Muscle of back (tissue), 11 donors: ENCODE data around the gene PTPRD. TPM values are rescaled to one million over a fixed set of nuclear protein-coding genes. Genes with fewer than 3 reads are reported as not detected.
A peak's percentile ranks its signal among the peaks of the same experiment; 100 is the strongest.
"Not testable (repeated sequence)": the region's sequence is repeated elsewhere in the genome, so short reads cannot be mapped to it uniquely, and the experiment has no call there.

Experiments
- DNase-seq, 3 donors: peaks; one replicate each; pipeline versions ENCODE4 v3.0.0 to v3.0.0-alpha.2; 2013
- polyA plus RNA-seq, 10 donors: library from polyadenylated mRNA; unstranded; fragments of 120-200 nt; gene quantifications; one replicate each; pipeline ENCODE4 v1.2.1, GENCODE V29; 2013; ENCODE audit not compliant: insufficient read length in 10 of 10

The PTPRD gene
- polyA plus RNA-seq, 10 donors, result 51.8 to 95.1 (median 75.6) TPM

GRCh38 chr9:8726692-8727091, 1886.1 kb downstream of the PTPRD start:
- DNase-seq, result no peak

- DNase-seq, result no peak
Measured at GRCh38 chr9:8725635-8726034, 1887.2 kb downstream of the PTPRD start.

GRCh38 chr9:8724284-8725018, 1888.4 kb downstream of the PTPRD start:
- no peak for DNase-seq

GRCh38 chr9:8723195-8723594, 1889.6 kb downstream of the PTPRD start:
- DNase-seq, result no peak

GRCh38 chr9:8719833-8720486, 1892.8 kb downstream of the PTPRD start:
- no peak for DNase-seq

GRCh38 chr9:8718121-8718725, 1894.6 kb downstream of the PTPRD start:
- peak in 1 of 3 donors; percentile 74 for DNase-seq

GRCh38 chr9:8717146-8717545, 1895.7 kb downstream of the PTPRD start:
- DNase-seq, result no peak

GRCh38 chr9:8715788-8716187, 1897.0 kb downstream of the PTPRD start:
- no peak for DNase-seq

- DNase-seq, result no peak
Measured at GRCh38 chr9:8713811-8714165, 1899.0 kb downstream of the PTPRD start.

GRCh38 chr9:8713149-8713810, 1899.5 kb downstream of the PTPRD start:
- no peak for DNase-seq

- DNase-seq, result no peak
Measured at GRCh38 chr9:8709731-8710130, 1903.1 kb downstream of the PTPRD start.

GRCh38 chr9:8708728-8709127, 1904.1 kb downstream of the PTPRD start:
- no peak for DNase-seq

GRCh38 chr9:8706998-8707397, 1905.8 kb downstream of the PTPRD start:
- no peak for DNase-seq

GRCh38 chr9:8706531-8706930, 1906.3 kb downstream of the PTPRD start:
- peak in 1 of 3 donors; percentile 32 for DNase-seq

GRCh38 chr9:8705861-8706260, 1906.9 kb downstream of the PTPRD start:
- DNase-seq, result peak; percentile 35 to 79 (median 58)

GRCh38 chr9:8703904-8704303, 1908.9 kb downstream of the PTPRD start:
- DNase-seq, result no peak

GRCh38 chr9:8701904-8702303, 1910.9 kb downstream of the PTPRD start:
- DNase-seq, result no peak

GRCh38 chr9:8697565-8697964, 1915.2 kb downstream of the PTPRD start:
- not testable (repeated sequence) for DNase-seq

- DNase-seq, result no peak
Measured at GRCh38 chr9:8696516-8696915, 1916.3 kb downstream of the PTPRD start.

- no peak for DNase-seq
Measured at GRCh38 chr9:8694983-8695588, 1917.7 kb downstream of the PTPRD start.

- no peak for DNase-seq
Measured at GRCh38 chr9:8693464-8693863, 1919.3 kb downstream of the PTPRD start.

GRCh38 chr9:8686516-8686915, 1926.3 kb downstream of the PTPRD start:
- DNase-seq, result no peak
